Mesodermal cell (in vitro differentiated cells): ENCODE results near the gene GALNT17.

Experiments
- H3K27ac ChIP-seq: 2 replicates; pipeline ENCODE4 v1.7.0; 2013; ENCODE audit warnings: mild to moderate bottlenecking, low read depth, low read length, moderate library complexity; ENCODE audit not compliant: severe bottlenecking
- H3K36me3 ChIP-seq: 2 replicates; pipeline ENCODE4 v1.7.1; 2013; ENCODE audit warnings: mild to moderate bottlenecking, low read length, moderate library complexity; ENCODE audit not compliant: control insufficient read depth, insufficient read depth
- H3K4me1 ChIP-seq: one replicate; pipeline ENCODE4 v1.7.1; 2013; ENCODE audit warnings: mild to moderate bottlenecking, low read length; ENCODE audit not compliant: insufficient read depth, control insufficient read depth, poor library complexity, severe bottlenecking
- H3K4me3 ChIP-seq: 2 replicates; pipeline ENCODE4 v1.7.0; 2013; ENCODE audit warnings: low read length, control low read depth, mild to moderate bottlenecking; ENCODE audit not compliant: insufficient read depth, poor library complexity, severe bottlenecking; ENCODE audit errors: extremely low read depth
- H3K9me3 ChIP-seq: 2 replicates; pipeline ENCODE4 v1.7.1; 2013; ENCODE audit warnings: mild to moderate bottlenecking, low read length, moderate library complexity; ENCODE audit not compliant: control insufficient read depth
- WGBS, 2 experiments: methylation state at CpG; one replicate each; pipeline ENCODE4 v1.1.5; 2013; ENCODE audit warnings: missing lambda C conversion rate in 2 of 2; ENCODE audit not compliant: insufficient coverage in 2 of 2; 5-methylcytosine and 5-hydroxymethylcytosine counted together

GALNT17 gene

GRCh38 chr7:71668572-71668971 lies 536.6 kb downstream of the GALNT17 start:
- no peaks in the 10 kb centered on the region for H3K36me3 ChIP-seq
- peaks cover 5% of the 10 kb centered on the region for H3K9me3 ChIP-seq
- H3K4me1 ChIP-seq, result no peaks in the 10 kb centered on the region
- no CpG with 5 or more reads among the region's 1 CpG for WGBS, 2 experiments
- no peak overlapping the region for H3K4me3 ChIP-seq
- no peak overlapping the region for H3K27ac ChIP-seq

- H3K9me3 ChIP-seq, result no peaks in the 10 kb centered on the region
- H3K27ac ChIP-seq, result no peak overlapping the region
- no peaks in the 10 kb centered on the region for H3K4me1 ChIP-seq
- no peak overlapping the region for H3K4me3 ChIP-seq
- WGBS, 2 experiments, result 70 to 76% methylated on average over 6 to 7 of the region's 8 CpGs
- no peaks in the 10 kb centered on the region for H3K36me3 ChIP-seq
Measured at GRCh38 chr7:71679480-71679879, 547.5 kb downstream of the GALNT17 start.

DNA sequence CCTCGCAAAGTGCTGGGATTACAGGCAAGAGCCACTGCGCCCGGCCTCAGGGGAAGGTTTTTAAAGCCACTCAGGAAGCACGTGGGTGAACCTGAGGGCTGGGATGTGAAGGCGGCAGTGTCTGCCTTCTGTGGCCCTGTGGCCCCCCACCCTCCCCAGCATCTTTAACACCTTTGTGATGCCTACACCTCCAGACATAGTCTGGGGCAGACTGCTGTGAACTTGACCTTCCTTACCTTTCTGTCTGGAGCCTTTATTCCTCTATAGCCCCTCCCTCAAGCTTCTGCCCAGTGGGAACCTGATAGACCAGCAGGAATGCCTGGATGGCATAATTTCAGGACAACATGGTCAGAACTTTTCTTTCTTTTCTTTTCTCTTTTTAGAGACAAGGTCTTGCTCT lies 550.2 kb downstream of the GALNT17 start:
- no peak overlapping the region for H3K27ac ChIP-seq
- H3K4me3 ChIP-seq, result no peak overlapping the region
- WGBS, 2 experiments, result 73 to 77% methylated on average over 3 to 5 of the region's 5 CpGs
- H3K36me3 ChIP-seq, result no peaks in the 10 kb centered on the region
- no peaks in the 10 kb centered on the region for H3K9me3 ChIP-seq
- H3K4me1 ChIP-seq, result no peaks in the 10 kb centered on the region

DNA sequence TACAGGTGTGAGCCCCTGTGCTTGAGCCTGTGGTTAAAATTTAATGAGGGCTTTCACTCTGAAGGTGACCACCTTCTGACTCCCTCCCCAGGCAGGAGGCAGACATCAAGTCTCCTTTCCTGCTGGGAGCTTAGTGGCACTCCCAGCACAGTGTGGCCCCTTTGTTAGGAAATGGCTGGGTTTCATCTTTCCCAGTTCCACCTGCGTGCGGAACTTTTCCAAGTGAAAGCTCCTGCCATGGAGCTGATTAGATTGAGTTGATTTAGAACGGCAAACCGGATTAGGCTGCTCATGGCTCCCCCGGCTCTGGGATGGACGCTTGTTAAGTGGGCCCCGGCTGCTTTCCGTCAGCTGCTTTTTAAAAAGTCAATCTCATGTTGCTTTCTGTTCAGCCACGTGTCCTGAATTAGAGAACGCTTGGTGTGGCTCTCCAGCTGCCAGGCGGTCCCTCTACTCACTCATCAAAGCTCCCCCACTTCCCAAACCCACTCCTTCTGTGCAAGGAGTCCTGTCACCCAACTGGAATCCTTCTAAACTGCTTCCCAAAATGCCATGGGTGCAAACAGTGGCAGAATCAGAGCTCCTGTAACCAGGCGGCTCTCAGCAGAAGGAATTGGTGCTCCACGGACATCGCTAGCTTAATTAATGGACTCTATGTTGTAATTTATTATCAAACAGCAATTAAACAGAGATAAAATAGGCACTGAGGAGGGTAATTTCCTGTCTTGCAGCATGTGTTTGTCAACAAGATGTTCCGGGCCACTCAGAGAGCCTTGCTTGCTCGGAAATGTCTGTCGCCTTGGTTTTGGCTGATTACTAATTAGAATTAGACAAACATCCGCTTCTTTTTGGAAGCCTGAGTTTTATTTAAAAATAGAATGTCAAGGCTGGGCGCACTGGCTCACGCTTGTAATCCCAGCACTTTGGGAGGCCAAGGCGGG lies 551.2 kb downstream of the GALNT17 start:
- H3K27ac ChIP-seq, result no peak overlapping the region
- H3K4me3 ChIP-seq, result no peak overlapping the region
- no peaks in the 10 kb centered on the region for H3K36me3 ChIP-seq
- H3K4me1 ChIP-seq, result no peaks in the 10 kb centered on the region
- H3K9me3 ChIP-seq, result no peaks in the 10 kb centered on the region
- whole genome bisulfite sequencing, 2 experiments, result 52 to 56% methylated on average over 17 to 18 of the region's 21 CpGs

GRCh38 chr7:71687286-71687685 lies 555.3 kb downstream of the GALNT17 start:
- Histone ChIP-seq H3K4me1 (no peaks in the 10 kb centered on the region), H3K36me3 (no peaks in the 10 kb centered on the region), H3K9me3 (no peaks in the 10 kb centered on the region), H3K27ac (no peak overlapping the region), H3K4me3 (no peak overlapping the region)
- WGBS, 2 experiments, result 96 to 97% methylated on average over 11 to 12 of the region's 12 CpGs

DNA sequence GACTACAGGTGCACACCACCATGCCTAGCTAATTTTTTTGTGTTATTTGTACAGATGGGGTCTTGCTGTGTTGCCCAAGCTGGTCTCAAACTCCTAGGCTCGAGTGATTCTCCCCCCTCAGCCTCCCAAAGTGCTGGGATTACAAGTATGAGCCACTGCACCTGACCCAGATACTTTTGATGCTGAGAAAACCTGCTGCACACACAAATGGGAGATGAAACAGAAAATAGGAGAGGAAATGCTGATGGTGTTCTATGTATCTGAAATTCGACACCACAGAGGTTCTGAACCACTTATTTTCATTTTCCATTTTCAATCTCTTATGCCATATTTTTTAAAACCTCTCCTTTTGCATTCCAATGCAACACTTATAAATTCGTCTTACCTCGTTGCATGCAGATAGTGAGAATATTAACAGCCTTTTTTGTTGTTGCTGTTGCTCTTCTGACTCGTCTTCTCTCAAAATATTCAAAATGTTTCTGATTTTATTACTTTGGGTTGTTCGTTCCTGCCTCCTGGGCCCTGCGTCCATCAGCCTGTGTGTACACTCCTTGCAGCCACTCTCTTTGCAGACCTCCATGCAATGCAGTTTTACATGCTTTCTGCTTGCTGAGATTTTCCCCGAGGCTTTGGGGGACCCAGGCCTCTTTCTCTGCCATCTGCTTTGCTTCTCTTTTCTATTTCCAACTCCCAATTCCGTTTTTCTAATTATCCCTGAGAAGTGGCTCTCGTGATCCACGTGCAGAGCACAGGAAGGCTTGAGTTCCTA lies 556.1 kb downstream of the GALNT17 start:
- no peak overlapping the region for H3K4me3 ChIP-seq
- 60 to 72% methylated on average over 4 to 6 of the region's 11 CpGs for WGBS, 2 experiments
- H3K4me1 ChIP-seq, result no peaks in the 10 kb centered on the region
- no peaks in the 10 kb centered on the region for H3K36me3 ChIP-seq
- H3K9me3 ChIP-seq, result no peaks in the 10 kb centered on the region
- no peak overlapping the region for H3K27ac ChIP-seq

GRCh38 chr7:71691538-71691937 lies 559.6 kb downstream of the GALNT17 start:
- Histone ChIP-seq H3K4me3 (no peak overlapping the region), H3K27ac (no peak overlapping the region)
- WGBS, 2 experiments, result 60 to 100% methylated on average over 1 of the region's 1 CpG

GRCh38 chr7:71694665-71695064 lies 562.7 kb downstream of the GALNT17 start:
- H3K27ac ChIP-seq, result no peak overlapping the region
- no peaks in the 10 kb centered on the region for H3K36me3 ChIP-seq
- H3K9me3 ChIP-seq, result no peaks in the 10 kb centered on the region
- WGBS, 2 experiments, result 88 to 92% methylated on average over 5 to 6 of the region's 6 CpGs
- H3K4me1 ChIP-seq, result peaks cover 4% of the 10 kb centered on the region
- H3K4me3 ChIP-seq, result no peak overlapping the region

More at GRCh38 chr7:71691538-71691937, 559.6 kb downstream of the GALNT17 start:
- Histone ChIP-seq H3K9me3 (no peaks in the 10 kb centered on the region), H3K36me3 (no peaks in the 10 kb centered on the region), H3K4me1 (peaks cover 4% of the 10 kb centered on the region)

GRCh38 chr7:71695186-71695585 lies 563.2 kb downstream of the GALNT17 start:
- Histone ChIP-seq H3K36me3 (no peaks in the 10 kb centered on the region), H3K9me3 (no peaks in the 10 kb centered on the region), H3K4me3 (no peak overlapping the region), H3K4me1 (peaks cover 4% of the 10 kb centered on the region), H3K27ac (no peak overlapping the region)
- WGBS, 2 experiments, result 88% methylated on average over 1 of the region's 2 CpGs; no CpG with 5 or more reads in 1 of the 2 experiments

DNA sequence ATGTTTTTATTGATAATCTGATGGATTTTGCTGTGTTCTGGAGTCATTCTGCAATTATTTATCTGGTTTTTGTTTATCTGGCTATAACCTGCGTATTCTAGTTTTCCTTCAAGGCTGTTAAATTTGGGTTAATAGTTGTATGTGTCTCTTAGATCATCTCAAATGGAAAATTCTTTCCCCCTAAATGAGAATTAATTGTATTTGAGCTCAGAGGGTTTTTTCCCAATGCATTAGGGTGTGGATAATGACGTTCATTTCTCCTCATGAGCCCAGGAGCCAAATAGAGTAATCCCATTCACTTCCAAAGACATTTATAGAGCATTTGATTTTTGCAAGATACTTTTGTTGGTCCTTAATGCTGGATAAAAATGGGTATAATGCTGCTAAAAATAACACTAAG lies 564.6 kb downstream of the GALNT17 start:
- H3K36me3 ChIP-seq, result no peaks in the 10 kb centered on the region
- H3K27ac ChIP-seq, result no peak overlapping the region
- H3K4me3 ChIP-seq, result no peak overlapping the region
- H3K9me3 ChIP-seq, result no peaks in the 10 kb centered on the region
- WGBS, 2 experiments, result no CpG with 5 or more reads among the region's 2 CpGs
- H3K4me1 ChIP-seq, result peaks cover 4% of the 10 kb centered on the region
